A549 (cell line): ENCODE results near the gene ACBD4. TPM values are rescaled to one million over a fixed set of nuclear protein-coding genes. Genes with fewer than 3 reads are reported as not detected.
A peak's percentile ranks its signal among the peaks of the same experiment; 100 is the strongest.

Experiments used
- ATAC-seq, 2 experiments: fragments of 200-7000 bp in 1 of 2; fragments of >200 bp in 1 of 2; cut with Nextera tagmentation in 1 of 2; cut with Tn5 transposase in 1 of 2; 3 replicates each; pipeline versions ENCODE4 v1.8.0 to v1.9.1; 2018 to 2020; ENCODE audit warnings: mild to moderate bottlenecking in 1 of 2, moderate library complexity in 1 of 2
- CTCF ChIA-PET: fragments of 300-600 bp; sonication (Branson Sonifier 250); formaldehyde crosslinking; extraction: SDS; loops from one replicate; lab custom pipeline; 2021; ENCODE audit warnings: antibody characterized with exemption, inconsistent platforms; lab: Yijun Ruan, JAX
- POLR2A ChIA-PET: fragments of 350-600 bp; formaldehyde crosslinking; extraction: SDS; loops from one replicate; lab custom pipeline; 2021; ENCODE audit warnings: antibody characterized with exemption, inconsistent platforms; lab: Yijun Ruan, JAX
- DNase-seq, 2 experiments: peaks; one replicate each; pipeline versions ENCODE4 v3.0.0 to v3.0.0-alpha.2; 2011 to 2016; ENCODE audit warnings: low read depth in 1 of 2, low spot score in 1 of 2
- FAIRE-seq: peaks from 2 replicates; lab custom pipeline; 2011; peaks lifted over from hg19 to GRCh38; lab: Jason Lieb, UNC
- H3K27ac ChIP-seq, 2 experiments: fragments of >200 bp; sonication (Bioruptor Twin); formaldehyde crosslinking; 3 replicates each; pipeline ENCODE4 v1.5.1; 2016 to 2017
- H3K4me1 ChIP-seq: fragments of >200 bp; sonication (Bioruptor Twin); formaldehyde crosslinking; 3 replicates; pipeline ENCODE4 v1.6.1; 2016
- H3K4me2 ChIP-seq: fragments of >200 bp; sonication (Bioruptor Twin); formaldehyde crosslinking; 3 replicates; pipeline ENCODE4 v1.6.1; 2016
- H3K4me3 ChIP-seq: fragments of >200 bp; sonication (Bioruptor Twin); formaldehyde crosslinking; 3 replicates; pipeline ENCODE4 v1.5.1; 2016
- H3K9me3 ChIP-seq: fragments of >200 bp; sonication (Bioruptor Twin); formaldehyde crosslinking; 3 replicates; pipeline ENCODE4 v1.6.1; 2016
- BCL3 ChIP-seq: fragments of >200 bp; sonication (Bioruptor Twin); formaldehyde crosslinking; IDR thresholded peaks from 3 replicates; pipeline ENCODE4 v1.6.1; 2016
- CBX8 ChIP-seq: fragments of 200-600 bp; sonication (generic); IDR thresholded peaks from 2 replicates; pipeline ENCODE4 v1.6.1; 2016
- CHD2 ChIP-seq: fragments of 150-350 bp; IDR thresholded peaks from 2 replicates; pipeline ENCODE4 v1.6.1; 2014; ENCODE audit warnings: low read length; ENCODE audit not compliant: partially characterized antibody
- CTCF ChIP-seq: fragments of >200 bp; sonication (Bioruptor Twin); formaldehyde crosslinking; IDR thresholded peaks from 3 replicates; pipeline ENCODE4 v1.5.1; 2016
- E2F6 ChIP-seq: IDR thresholded peaks from 2 replicates; pipeline ENCODE4 v1.6.1; 2012; ENCODE audit warnings: low read depth, borderline replicate concordance
- GATA3 ChIP-seq: IDR thresholded peaks from 2 replicates; pipeline ENCODE4 v1.6.1; 2012; ENCODE audit warnings: borderline replicate concordance
- HEYL ChIP-seq: fragments of 250-450 bp; sonication (Bioruptor Pico); IDR thresholded peaks from 2 replicates; pipeline ENCODE4 v1.8.0; 2021; ENCODE audit warnings: mild to moderate bottlenecking, moderate library complexity
- HMGXB4 ChIP-seq: fragments of 250-450 bp; sonication (Bioruptor Pico); IDR thresholded peaks from 2 replicates; pipeline ENCODE4 v1.5.0; 2021; ENCODE audit warnings: mild to moderate bottlenecking, moderate library complexity, borderline replicate concordance
- HOXA7 ChIP-seq: fragments of 250-450 bp; sonication (Bioruptor Pico); IDR thresholded peaks from 2 replicates; pipeline ENCODE4 v1.5.0; 2020; ENCODE audit warnings: mild to moderate bottlenecking, moderate library complexity
- JUN ChIP-seq, 2 experiments: fragments of >200 bp; sonication (Bioruptor Twin); formaldehyde crosslinking; IDR thresholded peaks; 2 replicates in 1 of 2; 3 replicates in 1 of 2; pipeline ENCODE4 v1.6.1; 2016 to 2017
- KDM5A ChIP-seq: fragments of 200-600 bp; sonication (generic); IDR thresholded peaks from 2 replicates; pipeline ENCODE4 v1.6.1; 2016; ENCODE audit warnings: antibody characterized with exemption, mild to moderate bottlenecking
- MAX ChIP-seq: IDR thresholded peaks from 2 replicates; pipeline ENCODE4 v1.6.1; 2012
- MAZ ChIP-seq: fragments of 150-350 bp; IDR thresholded peaks from 2 replicates; pipeline ENCODE4 v1.6.1; 2014; ENCODE audit warnings: antibody characterized with exemption, low read depth, low read length, borderline replicate concordance
- PBX3 ChIP-seq: IDR thresholded peaks from 2 replicates; pipeline ENCODE4 v1.6.1; 2012
- PHF8 ChIP-seq: fragments of 200-600 bp; sonication (generic); IDR thresholded peaks from 2 replicates; pipeline ENCODE4 v1.6.1; 2016; ENCODE audit warnings: low read depth, mild to moderate bottlenecking, antibody characterized with exemption, moderate library complexity, borderline replicate concordance
- POLR2A ChIP-seq: IDR thresholded peaks from 2 replicates; pipeline ENCODE4 v1.6.1; 2012; ENCODE audit warnings: mild to moderate bottlenecking, low read length
- RAD21 ChIP-seq, 2 experiments: fragments of >200 bp in 1 of 2; sonication (Bioruptor Twin) in 1 of 2; formaldehyde crosslinking in 1 of 2; IDR thresholded peaks in 1 of 2; conservative IDR thresholded peaks in 1 of 2; 2 replicates in 1 of 2; 3 replicates in 1 of 2; pipeline ENCODE4 v1.6.1; 2012 to 2018; ENCODE audit warnings: inconsistent platforms in 1 of 2
- RNF2 ChIP-seq: fragments of 200-600 bp; sonication (generic); IDR thresholded peaks from 2 replicates; pipeline ENCODE4 v1.6.1; 2016; ENCODE audit warnings: low read depth, mild to moderate bottlenecking, antibody characterized with exemption, moderate library complexity, borderline replicate concordance
- SMC3 ChIP-seq: fragments of >200 bp; sonication (Bioruptor Twin); formaldehyde crosslinking; IDR thresholded peaks from 3 replicates; pipeline ENCODE4 v1.6.1; 2018; ENCODE audit warnings: inconsistent platforms
- SREBF2 ChIP-seq: fragments of 450-650 bp; IDR thresholded peaks from 2 replicates; pipeline ENCODE4 v1.6.1; 2014; ENCODE audit warnings: mild to moderate bottlenecking, moderate library complexity
- ZC3H11A ChIP-seq: fragments of 450-650 bp; IDR thresholded peaks from 2 replicates; pipeline ENCODE4 v1.6.1; 2014; ENCODE audit warnings: antibody characterized with exemption, mild to moderate bottlenecking
- ZFP36 ChIP-seq: fragments of 450-650 bp; IDR thresholded peaks from 2 replicates; pipeline ENCODE4 v1.6.1; 2014; ENCODE audit warnings: borderline replicate concordance; ENCODE audit not compliant: partially characterized antibody
- WGBS: methylation state at CpG from one replicate; pipeline ENCODE4 v1.1.6; 2017; ENCODE audit errors: missing lambda C conversion rate; 5-methylcytosine and 5-hydroxymethylcytosine counted together
- polyA plus RNA-seq, 4 experiments: library from polyadenylated mRNA; depleted of rRNA in 3 of 4; stranded (reverse); fragments of >200 nt; fragmentation: RNase III in 1 of 4; extraction: RNeasy Plus Mini Kit Qiagen cat#74134 plus additional on column Dnase treatment in 1 of 4; gene quantifications; 2 replicates in 3 of 4; 3 replicates in 1 of 4; pipeline ENCODE4 v1.2.3, GENCODE V29; 2011 to 2017

Gene ACBD4
- polyA plus RNA-seq, 2 of the 4 experiments (the other 2 are of a cell fraction) = 11.4 to 13.7 TPM

GRCh38 chr17:45149037-45149668 lies 13.7 kb downstream of the ACBD4 start:
- H3K4me3 ChIP-seq = peak overlapping the region; percentile 74
- ATAC-seq = peak; percentile 57 to 70
- FAIRE-seq = no peak
- H3K9me3 ChIP-seq = no peaks in the 10 kb centered on the region
- TF ChIP-seq CHD2 = peak; percentile 54
- TF ChIP-seq ZFP36 = no peak
- peak; percentile 42; the same call in 1 of the 3 replicates for TF ChIP-seq BCL3
- peak; percentile 46; the same call in 1 of the 2 replicates for TF ChIP-seq KDM5A
- no peak; the same call in 1 of the 2 replicates for TF ChIP-seq MAX
- TF ChIP-seq GATA3 = 0 out of 2 replicates have a peak, but pooled peaks have one; percentile 14
- TF ChIP-seq MAZ = peak; percentile 95
- no peak for TF ChIP-seq SREBF2
- peak; percentile 38; the same call in 1 of the 2 replicates for TF ChIP-seq PHF8
- peak; percentile 90 for TF ChIP-seq SMC3
- TF ChIP-seq HMGXB4 = no peak; the same call in 1 of the 2 replicates
- TF ChIP-seq E2F6 = 0 out of 2 replicates have a peak, but pooled peaks have one; percentile 16
- TF ChIP-seq PBX3 = peak; percentile 34; the same call in 1 of the 2 replicates
- TF ChIP-seq JUN (IDR thresholded peaks at IDR 0.05) = no peak; a peak in 2 of 5 replicates
- TF ChIP-seq HEYL (CRISPR knock-in tag) = no peak
- peak; percentile 53 for TF ChIP-seq POLR2A
- 0 out of 2 replicates have a peak, but pooled peaks have one; percentile 51 for TF ChIP-seq HOXA7 (CRISPR knock-in tag)
- TF ChIP-seq CBX8 = no peak
- TF ChIP-seq RAD21 (conservative IDR thresholded peaks at IDR 0.05 in 1 of 2, IDR thresholded peaks at IDR 0.05 in 1 of 2) = peak; percentile 80 to 86
- TF ChIP-seq RNF2 = no peak; the same call in 1 of the 2 replicates
- TF ChIP-seq ZC3H11A = no peak
- peak; percentile 91 for TF ChIP-seq CTCF
- TF ChIP-seq, all 56 proteins: peak for 13
- ChIA-PET CTCF (interaction anchor here (0.6 to 43.5 kb wide), 30 partner anchors 16 to 1697 kb away, joined by 3 to 2147 read pairs (median 5); partner anchors contain the start of genes ACBD4, FMNL1, HEXIM2 and PLCD3), POLR2A (interaction anchor here (0.6 to 7.5 kb wide), 47 partner anchors 8 to 374 kb away, joined by 3 to 404 read pairs (median 9); partner anchors contain the start of genes ACBD4, FMNL1, HEXIM2 and MAP3K14)
- 2% methylated on average over 31 of the region's 32 CpGs for WGBS
- Histone ChIP-seq H3K4me1 (peaks cover 27% of the 10 kb centered on the region), H3K4me2 (peak overlapping the region; percentile 73), H3K27ac (peak overlapping the region; percentile 92 to 94)
- DNase-seq = peak; percentile 90 to 93
